HepG2 (cell line): ENCODE data around the gene RPL27A. TPM values are rescaled to one million over a fixed set of nuclear protein-coding genes. Genes with fewer than 3 reads are reported as not detected.
A peak's percentile ranks its signal among the peaks of the same experiment; 100 is the strongest.

ENCODE experiments used
- ATAC-seq: fragments of 200-7000 bp; cut with Tn5 transposase; 3 replicates; pipeline ENCODE4 v1.9.1; 2020; ENCODE audit warnings: mild to moderate bottlenecking, moderate library complexity
- BruUV-seq: library from RNA; stranded (reverse); fragments of 400-500 nt; replicated peaks from 2 replicates; lab custom pipeline; 2021; lab: Mats Ljungman, UMichigan
- CTCF ChIA-PET: fragments of 300-600 bp; formaldehyde crosslinking; extraction: SDS; loops from one replicate; lab custom pipeline; 2021; ENCODE audit warnings: low total read pairs, inconsistent platforms, low intra/inter-chr PET ratio; lab: Yijun Ruan, JAX
- POLR2A ChIA-PET: fragments of 350-600 bp; sonication (Branson Sonifier 250); formaldehyde crosslinking; loops from one replicate; lab custom pipeline; 2020; ENCODE audit warnings: antibody characterized with exemption, inconsistent platforms; lab: Yijun Ruan, JAX
- DNase-seq: peaks from one replicate; pipeline ENCODE4 v3.0.0-alpha.2; 2015; ENCODE audit warnings: low spot score
- FAIRE-seq: peaks from 3 replicates; lab custom pipeline; 2011; peaks lifted over from hg19 to GRCh38; lab: Jason Lieb, UNC
- H2AFZ ChIP-seq: one replicate; pipeline ENCODE4 v1.6.1; 2011; ENCODE audit warnings: low read length, inconsistent platforms
- H3K27ac ChIP-seq: fragments of 300-600 bp; 3 replicates; pipeline ENCODE4 v1.8.0; 2011; ENCODE audit warnings: mixed run types, mild to moderate bottlenecking, mixed read lengths, low read length, inconsistent platforms; ENCODE audit not compliant: insufficient read depth; ENCODE audit errors: extremely low read length
- H3K27me3 ChIP-seq, 2 experiments: fragments of 200-600 bp in 1 of 2; 2 replicates in 1 of 2; 3 replicates in 1 of 2; pipeline versions ENCODE4 v1.6.0 to v1.8.0; 2011; ENCODE audit warnings: low read length in 2 of 2, mild to moderate bottlenecking in 2 of 2, moderate library complexity in 2 of 2, inconsistent platforms in 1 of 2; ENCODE audit not compliant: insufficient read depth in 2 of 2, control insufficient read depth in 1 of 2
- H3K36me3 ChIP-seq, 2 experiments: fragments of 200-600 bp in 1 of 2; replicated peaks in 1 of 2; 2 replicates in 1 of 2; 3 replicates in 1 of 2; pipeline versions ENCODE4 v1.5.1 to v1.8.0; 2011; ENCODE audit warnings: low read length in 2 of 2, inconsistent platforms in 1 of 2; ENCODE audit not compliant: insufficient read depth in 2 of 2, control insufficient read depth in 1 of 2
- H3K4me1 ChIP-seq: 2 replicates; pipeline ENCODE4 v1.5.1; 2012; ENCODE audit warnings: low read length, inconsistent platforms; ENCODE audit not compliant: insufficient read depth
- H3K4me2 ChIP-seq: 2 replicates; pipeline ENCODE4 v1.6.0; 2011; ENCODE audit warnings: low read depth, low read length, inconsistent platforms
- H3K4me3 ChIP-seq, 3 experiments: fragments of 200-600 bp in 1 of 3; sonication (generic), shearing (Covaris generic) in 1 of 3; replicated peaks in 1 of 3; 2 replicates each; pipeline ENCODE4 v1.5.1; 2011 to 2016; ENCODE audit warnings: low read length in 3 of 3, inconsistent platforms in 2 of 3, low read depth in 2 of 3, mild to moderate bottlenecking in 2 of 3, control low read depth in 1 of 3, mixed read lengths in 1 of 3; ENCODE audit not compliant: insufficient read depth in 1 of 3
- H3K79me2 ChIP-seq: one replicate; pipeline ENCODE4 v1.6.1; 2011; ENCODE audit warnings: low read length, inconsistent platforms; ENCODE audit not compliant: insufficient read depth
- H3K9ac ChIP-seq: 2 replicates; pipeline ENCODE4 v1.6.0; 2011; ENCODE audit warnings: mild to moderate bottlenecking, low read depth, low read length, inconsistent platforms; ENCODE audit not compliant: insufficient read depth
- H3K9me3 ChIP-seq: 2 replicates; pipeline ENCODE4 v1.5.1; 2012; ENCODE audit warnings: mild to moderate bottlenecking, low read length
- H4K20me1 ChIP-seq: 2 replicates; pipeline ENCODE4 v1.6.0; 2011; ENCODE audit warnings: inconsistent platforms, mild to moderate bottlenecking, low read length, moderate library complexity; ENCODE audit not compliant: insufficient read depth
- ARID4A ChIP-seq: sonication (generic); formaldehyde crosslinking; IDR thresholded peaks from 2 replicates; pipeline ENCODE4 v1.5.0; 2020; ENCODE audit warnings: mild to moderate bottlenecking, missing genetic modification reagents, borderline replicate concordance
- BRF2 ChIP-seq: sonication (generic); formaldehyde crosslinking; IDR thresholded peaks from 2 replicates; pipeline ENCODE4 v1.8.1; 2022; ENCODE audit warnings: mild to moderate bottlenecking, missing genetic modification reagents
- KDM1A ChIP-seq: IDR thresholded peaks from 2 replicates; pipeline ENCODE4 v1.6.1; 2016; ENCODE audit warnings: missing compliant biosample characterization
- POLR2A ChIP-seq, 2 experiments: IDR thresholded peaks; 2 replicates each; pipeline ENCODE4 v1.6.1; 2011; ENCODE audit warnings: low read depth in 2 of 2, low read length in 2 of 2, mild to moderate bottlenecking in 1 of 2, moderate library complexity in 1 of 2; ENCODE audit not compliant: insufficient read depth in 1 of 2
- RAD21 ChIP-seq: fragments of 450-650 bp; formaldehyde crosslinking; IDR thresholded peaks from 2 replicates; pipeline ENCODE4 v1.5.0; 2020; ENCODE audit warnings: mild to moderate bottlenecking
- TAF15 ChIP-seq: fragments of 200-400 bp; formaldehyde crosslinking; IDR thresholded peaks from one replicate; pipeline ENCODE4 v1.6.1; 2018; ENCODE audit warnings: mild to moderate bottlenecking, low read depth, low read length; ENCODE audit not compliant: poor library complexity, severe bottlenecking
- ZC3H4 ChIP-seq: sonication (generic); formaldehyde crosslinking; IDR thresholded peaks from 2 replicates; pipeline ENCODE4 v1.4.0; 2020; ENCODE audit warnings: missing genetic modification reagents, borderline replicate concordance
- ZNF430 ChIP-seq: sonication (generic); formaldehyde crosslinking; IDR thresholded peaks from 2 replicates; pipeline ENCODE4 v1.9.0; 2021; ENCODE audit warnings: mild to moderate bottlenecking, missing genetic modification reagents
- ZNF543 ChIP-seq: sonication (generic); formaldehyde crosslinking; IDR thresholded peaks from 2 replicates; pipeline ENCODE4 v1.4.0; 2020; ENCODE audit warnings: mild to moderate bottlenecking, missing genetic modification reagents
- ZNF710 ChIP-seq: sonication (generic); formaldehyde crosslinking; IDR thresholded peaks from 2 replicates; pipeline ENCODE4 v1.5.0; 2020; ENCODE audit warnings: mild to moderate bottlenecking, missing genetic modification reagents, borderline replicate concordance
- WGBS: methylation state at CpG from one replicate; pipeline ENCODE4 v1.1.6; 2017; ENCODE audit warnings: low lambda C conversion rate; 5-methylcytosine and 5-hydroxymethylcytosine counted together
- in situ Hi-C: cut with HindIII; loops from 2 replicates; pipeline ENCODE4 v1.10.0; 2017; ENCODE audit warnings: low pct_unique_long_range_greater_than_20kb; ENCODE audit not compliant: extremely low pct_ligation_motif_present
- intact Hi-C: fragments of 100-400 bp; cut with micrococcal nuclease; formaldehyde crosslinking; loops from one replicate; pipeline ENCODE4 v1.10.0; 2022; ENCODE audit not compliant: unreplicated experiment
- polyA plus RNA-seq, 8 experiments: library from polyadenylated mRNA; depleted of rRNA in 3 of 8; stranded (reverse) in 7 of 8; unstranded in 1 of 8; fragments of >200 nt; fragmentation: Illumina TruSeq in 4 of 8; extraction: Trizol in 4 of 8; gene quantifications; 2 replicates each; pipeline versions ENCODE4 v1.2.1 to v1.2.3, GENCODE V29; 2011 to 2016; ENCODE audit warnings: low read depth in 4 of 8, missing spikeins in 1 of 8, mixed read lengths in 1 of 8; ENCODE audit not compliant: insufficient read depth in 1 of 8
- total RNA-seq, 5 experiments: library from RNA; depleted of rRNA; stranded (reverse); fragments of >200 nt; fragmentation: Illumina TruSeq; extraction: Trizol; gene quantifications; 2 replicates each; pipeline ENCODE4 v1.2.3, GENCODE V29; 2016; ENCODE audit warnings: low read depth in 1 of 5

Gene RPL27A
- total and polyA plus RNA-seq, 2 of the 13 experiments (the other 11 are each of a cell fraction or from before 2014, with no cell fraction given), result 1,531 to 2,153 TPM

DNA sequence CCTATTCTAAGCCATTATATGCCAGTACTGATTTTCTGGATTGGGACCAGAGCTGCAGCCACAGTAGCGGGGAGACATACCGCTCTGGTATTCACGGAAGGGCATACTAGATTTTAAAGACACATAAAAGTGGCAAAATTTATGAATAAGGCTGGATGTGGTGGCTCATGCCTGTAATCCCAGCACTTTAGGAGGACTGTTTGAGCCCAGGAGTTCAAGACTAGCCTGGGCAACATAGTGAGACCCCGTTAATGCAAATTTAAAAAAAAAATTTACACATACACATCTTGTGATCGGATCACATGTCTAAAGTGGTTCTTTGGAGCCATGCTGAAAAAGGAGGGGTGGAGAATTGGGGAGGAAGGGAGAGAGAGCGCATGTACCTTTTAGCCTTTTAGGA is 9.0 kb downstream of the RPL27A start:
- FAIRE-seq, result no peak
- Histone ChIP-seq H3K27ac (no peak overlapping the region), H4K20me1 (no peaks in the 10 kb centered on the region; the same call in none of the 2 replicates), H3K9ac (no peak overlapping the region), H3K79me2 (no peaks in the 10 kb centered on the region), H3K4me3 (no peak overlapping the region), H3K4me2 (no peak overlapping the region), H3K4me1 (peaks cover 32% of the 10 kb centered on the region), H2AFZ (no peak overlapping the region), H3K27me3 (no peaks in the 10 kb centered on the region), H3K9me3 (no peaks in the 10 kb centered on the region), H3K36me3 (peaks cover 10 to 44% of the 10 kb centered on the region in 2 experiments)
- no TSS peak for BruUV-seq
- DNase-seq, result no peak
- intact Hi-C loops, result loop anchor here (10.0 kb wide), 1 partner anchor 63 kb away; no protein-coding TSS in a partner anchor
- TF ChIP-seq POLR2A (IDR thresholded peaks at IDR 0.05; ENCODE audit: insufficient read depth in 1 of 2, low read depth in 2 of 2, low read length in 2 of 2), result peak in 1 of 2 experiments; percentile 53; a peak in 2 of 4 replicates
- TF ChIP-seq ZC3H4, result 0 out of 2 replicates have a peak, but pooled peaks have one; percentile 81
- no peak for TF ChIP-seq TAF15
- no peak for TF ChIP-seq ZNF543 (CRISPR knock-in tag)
- ATAC-seq, result no peak
- ChIA-PET POLR2A (no interaction called here), CTCF (no interaction called here)
- 96% methylated on average over 6 of the region's 6 CpGs for WGBS
- in situ Hi-C loops, result loop anchor here (25.0 kb wide), 1 partner anchor 271 kb away; the partner anchor contains the start of gene TMEM9B

GRCh38 chr11:8692417-8692816 is 9.8 kb downstream of the RPL27A start:
- Histone ChIP-seq H3K4me2 (no peak overlapping the region), H3K9me3 (no peaks in the 10 kb centered on the region), H3K4me1 (peaks cover 24% of the 10 kb centered on the region), H2AFZ (no peak overlapping the region), H4K20me1 (no peaks in the 10 kb centered on the region; the same call in none of the 2 replicates), H3K79me2 (no peaks in the 10 kb centered on the region), H3K36me3 (peaks cover 11 to 49% of the 10 kb centered on the region in 2 experiments), H3K27me3 (no peaks in the 10 kb centered on the region), H3K27ac (no peak overlapping the region), H3K9ac (no peak overlapping the region), H3K4me3 (no peak overlapping the region)
- TF ChIP-seq RAD21 (CRISPR knock-in tag), result 0 out of 2 replicates have a peak, but pooled peaks have one; percentile 14
- TF ChIP-seq KDM1A (CRISPR knock-in tag), result no peak
- no peak for TF ChIP-seq BRF2 (CRISPR knock-in tag)
- TF ChIP-seq POLR2A (IDR thresholded peaks at IDR 0.05; ENCODE audit: insufficient read depth in 1 of 2, low read depth in 2 of 2, low read length in 2 of 2), result peak in 1 of 2 experiments; percentile 61; a peak in 1 of 4 replicates
- no peak for TF ChIP-seq ZNF710 (CRISPR knock-in tag)
- TF ChIP-seq ARID4A (CRISPR knock-in tag), result no peak
- no peak for TF ChIP-seq ZNF430
- CTCF ChIA-PET, result no interaction called here
- ATAC-seq (no peak), DNase-seq (no peak), FAIRE-seq (no peak)
- intact Hi-C loops, result loop anchor here (10.0 kb wide), 1 partner anchor 62 kb away; no protein-coding TSS in a partner anchor
- 100% methylated on average over 3 of the region's 3 CpGs for WGBS
- BruUV-seq, result no TSS peak
- in situ Hi-C loops, result loop anchor here (25.0 kb wide), 1 partner anchor 270 kb away; the partner anchor contains the start of gene TMEM9B
- POLR2A ChIA-PET, result no interaction called here
